Activated T-cell treated with anti-CD3 and anti-CD28 coated beads for 24 hours (primary cell): ENCODE measurements around the gene POC5.
A peak's percentile ranks its signal among the peaks of the same experiment; 100 is the strongest.
"Not testable (repeated sequence)": the region's sequence is repeated elsewhere in the genome, so short reads cannot be mapped to it uniquely, and the experiment has no call there.

Experiments used
- DNase-seq: peaks from one replicate; pipeline ENCODE4 v3.0.0-alpha.2; 2020; ENCODE audit warnings: low read depth

POC5 gene

GRCh38 chr5:75701856-75702255 lies 15.4 kb downstream of the POC5 start:
- no peak for DNase-seq

- not testable (repeated sequence) for DNase-seq
Measured at GRCh38 chr5:75695472-75696351, 21.5 kb downstream of the POC5 start.

GRCh38 chr5:75694781-75695180 lies 22.5 kb downstream of the POC5 start:
- no peak for DNase-seq

GRCh38 chr5:75690669-75691068 lies 26.6 kb downstream of the POC5 start:
- DNase-seq = no peak

- DNase-seq = no peak
Measured at GRCh38 chr5:75686480-75686879, 30.8 kb downstream of the POC5 start.

GRCh38 chr5:75685141-75685540 lies 32.1 kb downstream of the POC5 start:
- DNase-seq = no peak

GRCh38 chr5:75681125-75681830 lies 36.0 kb downstream of the POC5 start:
- no peak for DNase-seq

- DNase-seq = no peak
Measured at GRCh38 chr5:75678155-75678554, 39.1 kb downstream of the POC5 start.

GRCh38 chr5:75677607-75678006 lies 39.6 kb downstream of the POC5 start:
- no peak for DNase-seq

GRCh38 chr5:75675783-75676182 lies 41.5 kb downstream of the POC5 start:
- no peak for DNase-seq

- DNase-seq = no peak
Measured at GRCh38 chr5:75672616-75673015, 44.6 kb downstream of the POC5 start.

GRCh38 chr5:75671506-75671905 lies 45.7 kb downstream of the POC5 start:
- no peak for DNase-seq

- no peak for DNase-seq
Measured at GRCh38 chr5:75670577-75670976, 46.7 kb downstream of the POC5 start.

- DNase-seq = peak; percentile 48
Measured at GRCh38 chr5:75668977-75669689, 48.1 kb downstream of the POC5 start.

- DNase-seq = no peak
Measured at GRCh38 chr5:75668445-75668844, 48.8 kb downstream of the POC5 start.

GRCh38 chr5:75667586-75667985 lies 49.7 kb downstream of the POC5 start:
- no peak for DNase-seq

GRCh38 chr5:75666801-75667200 lies 50.4 kb downstream of the POC5 start:
- DNase-seq = no peak

GRCh38 chr5:75664979-75665378 lies 52.3 kb downstream of the POC5 start:
- DNase-seq = no peak

GRCh38 chr5:75663579-75664284 lies 53.5 kb downstream of the POC5 start:
- DNase-seq = no peak

GRCh38 chr5:75662061-75662460 lies 55.2 kb downstream of the POC5 start:
- DNase-seq = no peak

- no peak for DNase-seq
Measured at GRCh38 chr5:75660678-75661465, 56.4 kb downstream of the POC5 start.
